ENCODE results near the gene MSH5.

MSH5 gene

DNA sequence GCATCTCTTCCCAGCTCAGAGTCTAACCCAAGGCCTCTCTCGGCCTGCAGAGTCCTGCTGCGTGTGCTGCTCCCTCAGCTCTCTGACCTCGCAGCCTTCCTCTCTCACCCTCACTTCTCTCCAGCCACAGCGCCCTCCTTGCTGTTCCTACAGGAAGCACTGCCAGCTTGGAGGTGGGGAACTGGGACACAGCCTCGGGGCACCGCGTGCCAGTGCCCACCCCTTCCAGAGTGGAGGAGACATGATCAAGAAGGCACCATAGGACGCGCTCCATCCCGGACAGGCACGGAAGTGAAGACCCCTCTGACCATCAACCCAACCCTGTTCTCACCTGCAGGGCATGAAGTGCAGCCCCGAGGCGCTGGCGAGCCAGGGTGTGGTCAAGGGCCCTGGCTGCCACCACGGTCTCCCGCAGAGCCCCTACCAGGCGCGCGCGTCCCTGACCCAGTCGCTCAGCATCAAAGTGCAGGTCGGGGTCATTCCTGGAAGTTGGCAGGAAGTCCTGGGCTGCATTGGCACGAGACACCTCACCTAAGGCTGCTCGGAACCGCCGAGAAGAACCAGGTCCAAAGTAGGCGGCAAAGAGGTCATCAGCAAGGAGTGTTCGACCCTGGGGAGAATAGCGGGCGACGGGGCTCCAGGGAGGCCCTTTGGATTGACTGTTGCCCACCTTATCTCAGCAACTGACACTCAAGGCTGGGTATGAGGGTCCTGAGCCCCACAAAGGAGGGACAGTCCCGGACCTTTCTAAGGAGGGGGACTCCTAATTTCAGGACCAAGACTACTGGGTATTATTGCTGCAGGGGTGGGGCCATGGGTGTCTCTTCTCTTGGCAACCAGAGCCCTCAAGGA, 36.1 kb downstream of the MSH5 start:
- Histone ChIP-seq H3K4me1 (ENCODE audit: control insufficient read depth, insufficient read depth, low read length) (peaks cover 6% of the 10 kb centered on the region; the same call in 1 of the 2 replicates), H3K9me3 (ENCODE audit: control insufficient read depth, insufficient read depth, low read depth, low read length) (no peaks in the 10 kb centered on the region), H3K27ac (ENCODE audit: low read depth, low read length) (no peak overlapping the region), H3K4me3 (ENCODE audit: low read depth, low read length) (no peak overlapping the region), H3K36me3 (ENCODE audit: control insufficient read depth, insufficient read depth, low read length) (peaks cover 36% of the 10 kb centered on the region), H3K27me3 (ENCODE audit: control insufficient read depth, insufficient read depth, low read length) (no peaks in the 10 kb centered on the region), H3K9ac (ENCODE audit: low read length) (no peak overlapping the region)

DNA sequence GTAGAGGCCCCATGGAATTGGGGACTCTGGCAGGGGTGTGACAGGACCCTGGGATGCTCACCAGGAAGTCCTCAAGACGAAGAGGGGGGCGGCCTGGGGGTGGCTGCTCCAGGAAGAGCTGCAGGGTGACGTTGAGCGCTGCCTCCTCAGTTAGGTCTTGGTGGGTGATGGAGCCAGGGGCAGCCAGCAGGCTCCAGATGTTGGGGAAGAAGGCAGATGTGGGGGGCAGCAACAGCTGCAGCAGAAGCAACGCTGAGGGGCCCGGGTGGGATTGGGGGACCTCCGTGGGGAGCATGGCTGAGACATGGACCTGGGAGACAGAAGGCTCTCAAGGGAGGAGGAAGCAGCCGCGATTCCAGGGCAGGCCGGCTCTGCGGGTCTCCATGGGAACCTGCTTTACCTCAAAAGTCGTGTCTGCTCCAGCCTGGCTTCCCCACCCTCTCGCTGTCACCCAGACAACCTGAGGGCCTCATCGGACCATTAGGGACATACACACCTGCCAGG, 36.7 kb downstream of the MSH5 start:
- H3K27ac ChIP-seq (ENCODE audit: low read depth, low read length) = no peak overlapping the region
- no peaks in the 10 kb centered on the region for H3K9me3 ChIP-seq (ENCODE audit: control insufficient read depth, insufficient read depth, low read depth, low read length)
- H3K27me3 ChIP-seq (ENCODE audit: control insufficient read depth, insufficient read depth, low read length) = no peaks in the 10 kb centered on the region
- peaks cover 6% of the 10 kb centered on the region; the same call in 1 of the 2 replicates for H3K4me1 ChIP-seq (ENCODE audit: control insufficient read depth, insufficient read depth, low read length)
- H3K36me3 ChIP-seq (ENCODE audit: control insufficient read depth, insufficient read depth, low read length) = peaks cover 43% of the 10 kb centered on the region
- no peak overlapping the region for H3K9ac ChIP-seq (ENCODE audit: low read length)
- H3K4me3 ChIP-seq (ENCODE audit: low read depth, low read length) = no peak overlapping the region

DNA sequence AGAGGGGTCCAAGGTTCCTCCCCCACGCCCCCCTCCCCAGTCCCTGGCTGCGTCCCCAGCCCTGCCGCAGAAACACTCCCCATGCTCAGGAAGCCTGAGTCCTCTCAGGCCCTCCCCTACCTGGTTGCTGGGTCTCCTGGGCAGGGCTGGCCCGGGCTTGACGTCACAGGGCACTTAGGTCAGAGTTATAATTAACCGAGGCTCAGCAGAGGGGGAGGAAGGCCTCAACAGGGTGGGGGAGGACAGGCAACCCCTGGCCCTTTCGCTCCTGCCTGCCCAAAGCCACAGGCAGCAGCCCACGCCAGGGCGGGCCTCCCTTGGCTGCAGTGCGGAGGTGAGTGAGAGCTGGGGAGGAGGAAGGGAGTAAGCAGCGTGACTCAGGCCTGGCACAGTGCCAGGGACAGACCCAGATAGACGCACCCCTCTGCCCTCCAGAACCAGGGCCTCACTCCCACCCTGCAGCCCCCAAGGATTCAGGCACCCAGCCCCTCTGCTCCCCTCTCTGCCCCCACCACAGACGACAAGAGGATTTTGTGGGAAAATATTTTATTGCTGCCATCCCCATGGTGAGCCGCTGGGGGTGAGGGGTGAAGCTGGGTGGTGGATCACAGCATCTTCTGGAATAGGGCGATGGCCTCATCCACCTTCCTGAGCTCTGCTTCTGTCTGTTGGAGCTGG, 37.3 kb downstream of the MSH5 start, which contains the start of gene VWA7:
Gene VWA7 (minus strand): TSS at position 340 of the 678 bp plus-strand sequence. CDS start 549 bp downstream, outside the sequence.
- peak within 1 kb of the TSS; percentile 2 for H3K9ac ChIP-seq (ENCODE audit: low read length)
- H3K36me3 ChIP-seq (ENCODE audit: control insufficient read depth, insufficient read depth, low read length) = peaks cover 49% of the 10 kb centered on the region
- H3K27ac ChIP-seq (ENCODE audit: low read depth, low read length) = no peak within 1 kb of the TSS; the same call in 1 of the 2 replicates
- no peaks in the 10 kb centered on the region for H3K27me3 ChIP-seq (ENCODE audit: control insufficient read depth, insufficient read depth, low read length)
- H3K9me3 ChIP-seq (ENCODE audit: control insufficient read depth, insufficient read depth, low read depth, low read length) = no peaks in the 10 kb centered on the region
- H3K4me1 ChIP-seq (ENCODE audit: control insufficient read depth, insufficient read depth, low read length) = peaks cover 6% of the 10 kb centered on the region; the same call in 1 of the 2 replicates
- no peak within 1 kb of the TSS for H3K4me3 ChIP-seq (ENCODE audit: low read depth, low read length)

DNA sequence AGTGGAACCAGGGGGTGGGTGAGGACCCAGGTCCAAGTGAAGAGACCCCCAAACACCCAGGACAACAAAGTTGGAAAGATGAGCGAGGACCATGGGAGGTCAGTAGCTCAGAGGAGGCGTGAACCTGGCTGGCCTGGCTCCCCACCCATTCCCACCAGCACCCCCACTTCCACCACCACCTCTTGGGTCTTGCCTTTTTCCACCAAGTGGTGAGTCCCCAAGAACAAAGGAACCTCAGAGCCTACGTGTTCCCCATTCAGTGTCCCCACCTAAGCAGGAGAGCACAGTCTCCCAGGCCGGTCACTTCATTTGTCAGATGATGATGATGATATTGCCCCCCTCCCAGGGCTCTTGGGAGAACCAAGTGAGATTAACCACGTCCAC, 37.9 kb downstream of the MSH5 start:
- Histone ChIP-seq H3K9ac (ENCODE audit: low read length) (no peak overlapping the region), H3K27ac (ENCODE audit: low read depth, low read length) (no peak overlapping the region), H3K9me3 (ENCODE audit: control insufficient read depth, insufficient read depth, low read depth, low read length) (no peaks in the 10 kb centered on the region), H3K36me3 (ENCODE audit: control insufficient read depth, insufficient read depth, low read length) (peaks cover 54% of the 10 kb centered on the region), H3K27me3 (ENCODE audit: control insufficient read depth, insufficient read depth, low read length) (no peaks in the 10 kb centered on the region), H3K4me3 (ENCODE audit: low read depth, low read length) (no peak overlapping the region), H3K4me1 (ENCODE audit: control insufficient read depth, insufficient read depth, low read length) (peaks cover 6% of the 10 kb centered on the region; the same call in 1 of the 2 replicates)

DNA sequence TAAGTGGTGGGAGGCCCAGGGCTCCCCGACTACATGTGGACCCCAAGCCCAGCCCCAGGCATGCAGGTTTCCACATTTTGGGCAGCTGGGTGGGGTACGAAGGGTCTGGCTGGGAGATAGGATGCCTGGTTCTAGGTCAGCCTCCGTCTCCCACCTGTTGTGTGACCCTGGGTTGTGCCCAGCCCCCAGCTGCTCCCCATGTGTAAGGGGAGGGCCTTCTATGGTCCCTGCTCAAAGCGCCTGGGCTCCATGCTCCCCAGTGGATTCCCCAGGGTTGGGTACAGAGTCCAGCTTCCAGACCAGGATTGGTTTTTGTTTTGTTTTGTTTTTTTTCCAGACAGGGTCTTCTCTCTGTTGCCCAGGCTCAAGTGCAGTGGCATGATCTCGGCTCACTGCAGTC, 38.4 kb downstream of the MSH5 start:
- Histone ChIP-seq H3K36me3 (ENCODE audit: control insufficient read depth, insufficient read depth, low read length) (peaks cover 60% of the 10 kb centered on the region), H3K4me3 (ENCODE audit: low read depth, low read length) (no peak overlapping the region), H3K27ac (ENCODE audit: low read depth, low read length) (no peak overlapping the region), H3K9me3 (ENCODE audit: control insufficient read depth, insufficient read depth, low read depth, low read length) (no peaks in the 10 kb centered on the region), H3K27me3 (ENCODE audit: control insufficient read depth, insufficient read depth, low read length) (no peaks in the 10 kb centered on the region), H3K9ac (ENCODE audit: low read length) (no peak overlapping the region), H3K4me1 (ENCODE audit: control insufficient read depth, insufficient read depth, low read length) (peaks cover 6% of the 10 kb centered on the region; the same call in 1 of the 2 replicates)

DNA sequence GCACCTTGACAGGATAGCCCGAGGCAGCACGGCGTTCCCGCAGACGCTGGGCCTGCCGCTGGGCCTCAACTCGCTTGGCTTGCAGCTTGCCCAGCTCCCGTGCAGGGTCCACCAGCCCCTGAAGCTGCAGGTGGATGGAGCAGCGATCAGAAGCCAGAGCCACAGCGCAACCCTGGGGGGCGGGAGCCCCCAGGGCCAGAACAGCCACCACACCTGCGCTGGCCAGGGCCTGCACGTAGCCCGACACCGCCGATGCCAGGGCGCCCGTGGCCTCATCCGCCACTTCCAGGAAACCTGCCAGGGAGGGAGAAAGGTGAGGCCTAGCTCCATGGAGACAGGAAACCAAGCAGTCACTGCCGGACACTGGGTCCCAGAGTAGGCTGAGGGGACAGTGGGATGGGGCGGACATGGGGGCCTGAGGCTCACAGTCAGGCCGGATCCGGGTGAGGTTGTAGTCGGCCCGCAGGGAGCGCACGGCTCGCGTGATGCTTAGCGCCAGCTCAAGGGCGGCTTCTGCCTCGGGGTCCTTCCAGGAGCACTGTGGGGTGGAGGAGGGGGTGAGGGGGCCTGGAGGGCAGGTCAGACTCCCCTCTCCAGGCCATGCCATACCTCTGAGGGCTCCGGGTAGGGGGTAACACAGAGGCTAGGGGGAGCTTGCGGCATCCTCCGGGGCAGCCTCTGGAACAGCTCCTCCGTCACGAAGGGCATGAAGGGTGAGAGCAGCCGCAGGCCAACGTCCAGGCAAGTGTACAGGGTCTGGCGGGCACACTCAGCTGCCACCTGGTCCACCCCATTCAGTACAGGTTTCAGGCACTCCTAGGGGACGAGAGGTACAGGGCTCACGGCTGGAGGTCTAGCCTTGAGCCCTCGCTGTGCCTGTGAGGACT, 39.4 kb downstream of the MSH5 start:
- no peaks in the 10 kb centered on the region for H3K9me3 ChIP-seq (ENCODE audit: control insufficient read depth, insufficient read depth, low read depth, low read length)
- H3K4me3 ChIP-seq (ENCODE audit: low read depth, low read length) = no peak overlapping the region
- H3K27ac ChIP-seq (ENCODE audit: low read depth, low read length) = no peak overlapping the region
- peaks cover 6% of the 10 kb centered on the region; the same call in 1 of the 2 replicates for H3K4me1 ChIP-seq (ENCODE audit: control insufficient read depth, insufficient read depth, low read length)
- H3K27me3 ChIP-seq (ENCODE audit: control insufficient read depth, insufficient read depth, low read length) = no peaks in the 10 kb centered on the region
- no peak overlapping the region for H3K9ac ChIP-seq (ENCODE audit: low read length)
- H3K36me3 ChIP-seq (ENCODE audit: control insufficient read depth, insufficient read depth, low read length) = peaks cover 68% of the 10 kb centered on the region

DNA sequence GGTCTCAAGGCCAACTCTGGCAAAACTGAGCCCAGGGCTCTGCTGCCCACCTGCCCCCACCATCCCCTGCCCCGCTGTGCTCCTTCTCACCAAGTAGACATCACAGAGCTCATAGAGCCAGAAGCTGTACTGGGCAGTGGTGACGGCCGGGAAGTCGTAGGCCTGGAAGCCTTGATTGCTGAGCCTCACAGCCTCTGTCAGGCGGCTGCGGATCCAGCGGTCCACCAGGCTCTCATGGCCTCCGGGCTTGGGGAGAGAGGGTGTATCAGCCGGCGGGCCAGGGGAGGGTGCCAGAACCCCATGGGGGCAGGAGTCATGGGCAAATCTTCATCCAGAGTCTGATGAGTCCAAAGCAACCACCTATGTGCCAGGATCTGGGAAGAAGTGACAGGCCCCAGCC, 40.1 kb downstream of the MSH5 start:
- Histone ChIP-seq H3K4me3 (ENCODE audit: low read depth, low read length) (no peak overlapping the region), H3K9me3 (ENCODE audit: control insufficient read depth, insufficient read depth, low read depth, low read length) (no peaks in the 10 kb centered on the region), H3K36me3 (ENCODE audit: control insufficient read depth, insufficient read depth, low read length) (peaks cover 75% of the 10 kb centered on the region), H3K9ac (ENCODE audit: low read length) (no peak overlapping the region), H3K4me1 (ENCODE audit: control insufficient read depth, insufficient read depth, low read length) (peaks cover 6% of the 10 kb centered on the region; the same call in 1 of the 2 replicates), H3K27ac (ENCODE audit: low read depth, low read length) (no peak overlapping the region), H3K27me3 (ENCODE audit: control insufficient read depth, insufficient read depth, low read length) (no peaks in the 10 kb centered on the region)

DNA sequence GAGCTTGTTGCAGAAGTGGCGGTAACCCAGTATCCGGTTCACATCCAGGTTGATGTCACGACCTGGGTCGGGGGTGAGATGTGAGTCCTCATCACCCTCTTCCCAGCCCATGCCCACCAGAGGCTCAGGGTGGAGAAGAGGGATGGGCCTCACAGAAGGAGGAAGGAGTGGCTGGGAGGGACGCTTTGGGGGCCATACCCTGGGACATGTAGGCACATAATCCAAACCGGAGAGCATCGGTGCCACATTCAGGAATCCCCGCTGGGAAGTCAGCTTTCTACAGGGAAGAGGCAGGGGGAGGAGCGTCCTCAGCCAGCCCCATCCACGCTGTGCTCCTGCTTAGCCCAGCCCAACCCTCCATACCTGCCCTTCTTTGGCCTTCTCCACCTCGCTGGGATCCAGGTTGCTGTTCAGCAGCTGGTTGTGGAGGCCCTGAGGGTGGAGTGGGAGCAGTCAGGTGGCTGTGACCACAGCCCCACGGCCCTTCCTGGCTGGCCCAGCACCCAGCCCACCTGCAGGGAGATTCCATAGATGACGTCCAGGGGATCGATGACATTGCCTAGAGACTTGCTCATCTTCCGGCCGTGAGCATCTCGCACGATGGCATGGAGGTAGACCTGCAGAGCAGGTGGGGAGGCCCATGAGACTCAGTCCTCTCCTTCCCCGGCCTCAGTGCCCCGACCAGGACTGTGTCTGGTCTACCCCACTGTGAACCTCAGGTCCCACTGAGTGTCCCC, 40.9 kb downstream of the MSH5 start:
- no peaks in the 10 kb centered on the region for H3K27me3 ChIP-seq (ENCODE audit: control insufficient read depth, insufficient read depth, low read length)
- H3K9me3 ChIP-seq (ENCODE audit: control insufficient read depth, insufficient read depth, low read depth, low read length) = no peaks in the 10 kb centered on the region
- peaks cover 83% of the 10 kb centered on the region for H3K36me3 ChIP-seq (ENCODE audit: control insufficient read depth, insufficient read depth, low read length)
- H3K4me1 ChIP-seq (ENCODE audit: control insufficient read depth, insufficient read depth, low read length) = peaks cover 6% of the 10 kb centered on the region; the same call in 1 of the 2 replicates
- no peak overlapping the region for H3K27ac ChIP-seq (ENCODE audit: low read depth, low read length)
- no peak overlapping the region for H3K9ac ChIP-seq (ENCODE audit: low read length)
- no peak overlapping the region for H3K4me3 ChIP-seq (ENCODE audit: low read depth, low read length)

DNA sequence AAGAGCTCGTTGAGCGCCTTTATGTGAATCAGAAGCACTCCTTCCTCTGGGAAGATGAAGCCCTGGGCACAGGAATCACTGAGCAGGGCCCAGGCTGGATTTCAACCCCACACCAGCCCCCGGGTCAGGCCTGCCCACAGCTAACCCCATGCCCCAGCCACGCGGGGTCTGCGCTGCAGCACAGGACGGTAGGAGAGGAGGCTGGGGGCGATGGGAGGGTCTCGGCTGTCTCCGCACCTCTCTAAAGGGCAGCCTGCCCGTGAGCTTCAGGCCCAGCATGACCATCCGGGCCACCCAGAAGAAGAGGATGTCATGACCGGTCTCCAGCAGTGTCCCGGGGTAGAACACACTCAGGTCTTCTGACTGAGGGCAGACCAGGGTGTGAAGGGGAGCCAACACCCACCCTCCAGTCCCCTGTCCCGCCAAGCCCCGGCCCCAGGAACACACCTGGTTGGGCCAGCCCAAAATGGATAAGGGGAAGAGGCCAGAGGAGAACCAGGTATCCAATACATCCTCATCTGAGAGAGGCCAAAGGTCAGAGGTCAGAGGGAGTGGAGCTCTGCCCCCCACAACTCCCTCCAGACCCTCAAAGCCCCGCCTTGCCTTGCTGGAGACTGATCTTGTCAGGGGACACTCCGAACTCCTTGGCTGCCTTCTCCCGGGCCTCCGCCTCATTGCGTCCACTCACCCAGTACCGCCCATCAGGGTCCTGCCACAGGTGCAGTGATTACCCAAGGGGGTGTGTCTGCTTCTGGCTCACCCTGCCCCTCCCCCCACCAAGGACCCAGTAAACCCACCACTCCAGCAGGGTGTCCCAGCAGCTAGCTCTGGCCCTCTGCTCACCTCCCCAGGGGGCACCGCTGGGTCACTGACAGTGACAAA, 41.7 kb downstream of the MSH5 start:
- Histone ChIP-seq H3K9ac (ENCODE audit: low read length) (no peak overlapping the region), H3K27me3 (ENCODE audit: control insufficient read depth, insufficient read depth, low read length) (no peaks in the 10 kb centered on the region), H3K27ac (ENCODE audit: low read depth, low read length) (no peak overlapping the region), H3K36me3 (ENCODE audit: control insufficient read depth, insufficient read depth, low read length) (peaks cover 88% of the 10 kb centered on the region), H3K9me3 (ENCODE audit: control insufficient read depth, insufficient read depth, low read depth, low read length) (no peaks in the 10 kb centered on the region), H3K4me3 (ENCODE audit: low read depth, low read length) (no peak overlapping the region), H3K4me1 (ENCODE audit: control insufficient read depth, insufficient read depth, low read length) (peaks cover 6% of the 10 kb centered on the region; the same call in 1 of the 2 replicates)

Measured in HUES6 (cell line).